Colonic mucosa (tissue), 4 donors: ENCODE measurements around the gene M1AP. TPM values are rescaled to one million over a fixed set of nuclear protein-coding genes. Genes with fewer than 3 reads are reported as not detected.

Source experiments
- DNase-seq: peaks from one replicate; pipeline ENCODE4 v3.0.0-alpha.2; 2020
- H3K27ac ChIP-seq: fragments of 200-600 bp; one replicate; pipeline ENCODE4 v1.8.0; 2021
- H3K27me3 ChIP-seq: fragments of 200-600 bp; one replicate; pipeline ENCODE4 v1.8.0; 2021
- H3K36me3 ChIP-seq: fragments of 200-600 bp; one replicate; pipeline ENCODE4 v1.8.0; 2021
- H3K4me1 ChIP-seq: fragments of 200-600 bp; one replicate; pipeline ENCODE4 v1.8.0; 2021; ENCODE audit warnings: mild to moderate bottlenecking
- H3K4me3 ChIP-seq: fragments of 200-600 bp; one replicate; pipeline ENCODE4 v1.8.0; 2021
- H3K9ac ChIP-seq, 2 donors: one replicate each; pipeline ENCODE4 v1.7.0; 2013; ENCODE audit warnings: control low read depth in 2 of 2, low read depth in 2 of 2, low read length in 2 of 2
- H3K9me3 ChIP-seq: fragments of 200-600 bp; one replicate; pipeline ENCODE4 v1.8.0; 2021
- intact Hi-C: fragments of 100-400 bp; cut with DNase I; formaldehyde crosslinking; loops from one replicate; pipeline ENCODE4 v1.14.1; 2022
- total RNA-seq, 2 donors: library from RNA; stranded (reverse); fragmentation: NEBNext Ultra II Directional in 1 of 2; extraction: Animal tissue kit (Norgen Biotek cat#: 25700) in 1 of 2; gene quantifications; one replicate each; pipeline ENCODE4 v1.2.1, GENCODE V29; 2021
- TF ChIP-seq, protein P1 (sequence below): fragments of 200-600 bp; IDR thresholded peaks from one replicate; pipeline ENCODE4 v1.8.0; 2022; ENCODE audit warnings: antibody characterized with exemption, mild to moderate bottlenecking
- donor health status: healthy.
- donor health status: DM: no; HTN: no; CAD: no.
- donor health status: DM: no; HTN: no; CAD: no.

Gene M1AP
- total RNA-seq, 2 donors from 2014 or later: 0.35 TPM; not detected in 1

DNA sequence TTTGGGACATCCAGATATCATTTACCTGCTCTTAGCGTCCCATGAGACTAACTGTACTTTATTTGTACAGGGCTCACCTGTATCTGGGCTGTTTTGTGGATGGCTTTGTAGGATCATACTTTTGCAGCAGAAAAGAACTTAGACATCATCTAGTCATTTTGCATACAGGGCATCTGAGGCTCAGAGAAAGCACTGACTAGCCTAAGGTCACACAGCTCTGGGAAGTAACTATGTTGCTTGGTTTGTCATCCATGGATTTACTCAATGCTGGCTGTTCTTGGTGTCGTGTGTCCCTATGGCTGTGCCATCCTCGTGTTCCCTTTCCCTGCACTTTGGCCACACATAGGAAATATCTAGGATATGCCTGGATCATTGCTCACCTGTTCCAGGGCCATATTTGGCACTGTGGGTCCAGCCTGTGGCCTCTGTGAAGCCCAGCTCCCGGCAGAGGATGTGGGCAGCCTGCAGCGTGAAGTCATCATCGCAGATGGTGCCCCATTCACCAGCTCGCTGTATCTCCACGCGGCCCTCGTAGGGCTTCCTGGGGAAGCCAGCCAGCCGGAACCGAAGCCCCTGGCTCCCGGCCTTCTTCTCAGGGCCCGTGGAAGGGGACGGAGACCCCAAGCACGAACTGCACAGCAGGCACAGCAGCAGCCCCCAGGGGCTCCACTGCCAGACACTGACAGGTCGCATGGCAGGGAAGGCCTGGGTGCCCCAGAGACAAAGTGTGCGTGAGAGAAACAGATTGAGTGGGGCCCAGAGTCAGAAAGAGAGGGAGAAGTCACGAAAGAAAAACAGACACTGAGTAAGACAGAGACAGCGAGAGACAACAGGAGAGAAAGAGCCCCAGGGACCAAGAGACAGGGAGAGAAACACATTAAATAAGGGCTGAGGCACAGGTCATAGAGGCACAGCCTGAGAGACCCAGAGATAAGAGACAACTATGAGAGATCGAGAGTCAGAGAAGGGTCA, 95.9 kb downstream of the M1AP start:
- DNase-seq: no peak
- H3K9me3 ChIP-seq: no peaks in the 10 kb centered on the region
- H3K9ac ChIP-seq: peak overlapping the region in 1 of 2 donors; percentile 7
- TF ChIP-seq, protein P1, sequence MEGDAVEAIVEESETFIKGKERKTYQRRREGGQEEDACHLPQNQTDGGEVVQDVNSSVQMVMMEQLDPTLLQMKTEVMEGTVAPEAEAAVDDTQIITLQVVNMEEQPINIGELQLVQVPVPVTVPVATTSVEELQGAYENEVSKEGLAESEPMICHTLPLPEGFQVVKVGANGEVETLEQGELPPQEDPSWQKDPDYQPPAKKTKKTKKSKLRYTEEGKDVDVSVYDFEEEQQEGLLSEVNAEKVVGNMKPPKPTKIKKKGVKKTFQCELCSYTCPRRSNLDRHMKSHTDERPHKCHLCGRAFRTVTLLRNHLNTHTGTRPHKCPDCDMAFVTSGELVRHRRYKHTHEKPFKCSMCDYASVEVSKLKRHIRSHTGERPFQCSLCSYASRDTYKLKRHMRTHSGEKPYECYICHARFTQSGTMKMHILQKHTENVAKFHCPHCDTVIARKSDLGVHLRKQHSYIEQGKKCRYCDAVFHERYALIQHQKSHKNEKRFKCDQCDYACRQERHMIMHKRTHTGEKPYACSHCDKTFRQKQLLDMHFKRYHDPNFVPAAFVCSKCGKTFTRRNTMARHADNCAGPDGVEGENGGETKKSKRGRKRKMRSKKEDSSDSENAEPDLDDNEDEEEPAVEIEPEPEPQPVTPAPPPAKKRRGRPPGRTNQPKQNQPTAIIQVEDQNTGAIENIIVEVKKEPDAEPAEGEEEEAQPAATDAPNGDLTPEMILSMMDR: no peak
- no peak overlapping the region for H3K27ac ChIP-seq
- no peaks in the 10 kb centered on the region for H3K27me3 ChIP-seq
- no peaks in the 10 kb centered on the region for H3K36me3 ChIP-seq
- no peaks in the 10 kb centered on the region for H3K4me1 ChIP-seq
- intact Hi-C loops: no loop called here
- H3K4me3 ChIP-seq: peak overlapping the region; percentile 76

DNA sequence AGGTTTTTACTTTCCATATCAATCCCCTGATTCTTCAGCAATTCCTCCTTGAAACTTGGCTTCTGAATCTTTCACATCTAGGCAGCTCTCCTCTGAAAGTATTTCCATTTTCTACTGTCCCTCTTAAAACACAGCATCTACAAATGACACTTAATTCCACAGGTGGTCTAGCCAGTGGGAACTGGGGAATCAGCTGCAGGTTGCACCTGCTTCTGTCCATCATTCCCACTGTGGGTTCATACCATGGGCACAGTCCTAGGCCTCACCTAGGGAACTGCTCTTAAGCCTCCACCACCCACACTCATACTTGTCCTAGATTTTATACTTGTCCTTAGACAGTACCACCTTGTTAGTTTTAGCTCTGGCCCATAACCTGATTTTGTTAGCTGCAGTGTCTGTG, 96.6 kb downstream of the M1AP start:
- intact Hi-C loops: no loop called here
- Histone ChIP-seq H3K4me1 (no peaks in the 10 kb centered on the region), H3K4me3 (no peak overlapping the region), H3K27me3 (no peaks in the 10 kb centered on the region), H3K27ac (no peak overlapping the region), H3K9ac (no peak overlapping the region), H3K9me3 (no peaks in the 10 kb centered on the region), H3K36me3 (no peaks in the 10 kb centered on the region)
- TF ChIP-seq, protein P1: no peak
- no peak for DNase-seq

- intact Hi-C loops: no loop called here
- H3K36me3 ChIP-seq: no peaks in the 10 kb centered on the region
- no peak for DNase-seq
- H3K27ac ChIP-seq: no peak overlapping the region
- no peaks in the 10 kb centered on the region for H3K9me3 ChIP-seq
- no peaks in the 10 kb centered on the region for H3K27me3 ChIP-seq
- TF ChIP-seq, protein P1: no peak
- H3K4me1 ChIP-seq: no peaks in the 10 kb centered on the region
- no peak overlapping the region for H3K9ac ChIP-seq
- H3K4me3 ChIP-seq: no peak overlapping the region
These were observed 97.9 kb downstream of the M1AP start for GRCh38 chr2:74550231-74550630.

DNA sequence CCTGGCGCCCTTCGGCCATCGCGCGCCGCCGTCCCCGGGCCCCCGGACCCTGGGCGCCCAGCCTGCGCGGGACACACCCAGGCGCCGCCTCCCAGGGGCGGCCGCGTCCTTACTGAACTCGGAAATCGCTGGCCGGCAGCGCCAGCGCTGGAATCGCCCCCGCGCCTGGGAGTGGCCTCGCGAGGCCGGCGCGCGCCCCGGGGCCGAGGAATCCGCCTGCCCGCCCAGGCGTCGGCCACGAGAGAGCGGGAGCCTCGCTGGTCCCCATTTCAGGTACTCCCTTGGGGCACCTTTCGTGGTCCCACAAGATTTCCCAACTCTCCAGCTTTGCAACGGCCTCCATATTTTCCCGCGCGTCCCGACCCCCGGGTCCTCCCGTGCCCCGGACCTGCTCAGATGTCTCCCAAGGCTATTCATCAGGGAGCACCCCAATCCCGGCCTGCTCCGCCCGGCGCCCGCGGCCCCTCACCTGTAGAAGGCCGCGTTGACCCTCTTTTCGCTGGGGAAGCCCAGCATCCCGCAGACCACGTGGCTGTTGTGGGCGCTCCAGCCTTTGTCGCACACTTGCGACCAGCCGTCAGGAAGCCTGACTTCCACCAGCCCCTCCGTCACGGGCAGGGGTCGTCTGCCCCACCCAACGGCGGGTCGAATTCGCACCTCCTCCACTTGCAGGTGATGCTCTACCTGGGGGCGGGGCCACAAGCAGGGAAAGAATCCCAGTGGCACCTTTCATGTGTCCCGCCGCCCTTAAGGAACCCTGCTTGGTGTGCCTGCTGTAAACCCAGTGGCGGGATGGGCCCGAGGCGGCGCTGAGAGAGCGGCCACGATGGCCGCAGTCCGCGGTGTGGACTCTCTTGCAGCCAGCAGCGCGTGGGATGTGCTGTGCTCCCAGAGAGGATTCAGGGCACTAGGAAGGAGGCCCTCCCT, 99.0 kb downstream of the M1AP start:
- peak; percentile 80 for DNase-seq
- H3K9me3 ChIP-seq: no peaks in the 10 kb centered on the region
- no peaks in the 10 kb centered on the region for H3K27me3 ChIP-seq
- no peaks in the 10 kb centered on the region for H3K36me3 ChIP-seq
- H3K9ac ChIP-seq: peak overlapping the region; percentile 68 to 79
- no peak overlapping the region for H3K27ac ChIP-seq
- H3K4me3 ChIP-seq: peak overlapping the region; percentile 50
- H3K4me1 ChIP-seq: no peaks in the 10 kb centered on the region
- intact Hi-C loops: no loop called here
- TF ChIP-seq, protein P1: no peak

GRCh38 chr2:74548285-74548899, 99.7 kb downstream of the M1AP start:
- Histone ChIP-seq H3K27me3 (no peaks in the 10 kb centered on the region), H3K27ac (no peak overlapping the region), H3K9me3 (no peaks in the 10 kb centered on the region), H3K9ac (peak overlapping the region; percentile 16 to 68), H3K4me1 (no peaks in the 10 kb centered on the region), H3K4me3 (peak overlapping the region; percentile 50), H3K36me3 (no peaks in the 10 kb centered on the region)
- TF ChIP-seq, protein P1: no peak
- intact Hi-C loops: no loop called here
- no peak for DNase-seq
